GM20431 (cell line): Measurements from ENCODE around the gene NEURL4.

Source experiments
- in situ Hi-C: fragments of 300-500 bp; cut with MseI, MboI; formaldehyde crosslinking; loops from one replicate; pipeline ENCODE4 v1.15.0; 2020; ENCODE audit warnings: low sequenced_read_pairs; ENCODE audit not compliant: unreplicated experiment

Gene NEURL4

DNA sequence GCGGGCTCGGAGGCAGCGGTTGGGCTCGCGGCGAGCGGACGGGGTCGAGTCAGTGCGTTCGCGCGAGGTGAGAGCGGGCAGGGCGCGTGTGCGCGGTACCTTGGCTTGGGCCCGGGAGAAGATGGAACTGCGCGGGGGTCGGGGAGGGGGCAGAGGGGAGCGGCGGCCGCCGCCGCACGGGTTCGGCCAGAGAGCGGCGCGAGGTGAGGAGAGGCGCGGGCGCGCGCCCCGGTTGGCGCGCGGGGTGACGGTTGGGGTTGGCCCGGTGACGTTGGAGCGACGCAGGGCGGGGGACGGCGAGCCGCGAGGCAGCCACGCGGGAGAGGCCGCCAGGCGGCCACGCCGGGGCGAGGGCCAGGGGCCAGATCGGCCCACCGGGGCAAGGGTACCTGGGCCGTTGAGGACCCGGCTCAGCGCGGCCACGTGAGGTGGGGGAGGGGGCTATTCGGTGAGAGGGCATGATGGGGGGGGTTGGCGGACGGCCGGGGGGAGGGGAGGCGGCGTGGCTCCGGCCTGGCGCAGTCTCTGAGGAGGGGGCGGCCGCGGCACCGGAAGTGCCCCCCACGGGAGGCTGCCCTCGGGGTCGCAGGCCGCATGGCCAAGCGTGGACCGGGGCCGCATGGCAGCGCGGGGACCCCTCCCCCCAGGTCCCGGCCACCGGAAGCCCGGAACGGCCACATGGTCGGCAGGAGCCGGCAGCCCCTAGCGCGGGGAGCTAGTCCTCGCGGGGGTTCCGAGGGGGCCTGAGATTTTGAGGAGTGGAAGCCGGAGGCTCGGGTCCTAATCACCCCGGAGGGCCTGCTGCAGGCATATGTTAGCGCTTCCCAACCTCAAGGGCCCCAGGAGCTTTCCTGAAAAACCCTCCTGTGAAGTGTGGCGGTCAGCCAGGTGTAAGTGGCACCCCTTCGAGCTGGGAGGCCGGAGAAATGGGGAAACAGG, 21.2 kb downstream of the NEURL4 start:
- in situ Hi-C loops: no loop called here

DNA sequence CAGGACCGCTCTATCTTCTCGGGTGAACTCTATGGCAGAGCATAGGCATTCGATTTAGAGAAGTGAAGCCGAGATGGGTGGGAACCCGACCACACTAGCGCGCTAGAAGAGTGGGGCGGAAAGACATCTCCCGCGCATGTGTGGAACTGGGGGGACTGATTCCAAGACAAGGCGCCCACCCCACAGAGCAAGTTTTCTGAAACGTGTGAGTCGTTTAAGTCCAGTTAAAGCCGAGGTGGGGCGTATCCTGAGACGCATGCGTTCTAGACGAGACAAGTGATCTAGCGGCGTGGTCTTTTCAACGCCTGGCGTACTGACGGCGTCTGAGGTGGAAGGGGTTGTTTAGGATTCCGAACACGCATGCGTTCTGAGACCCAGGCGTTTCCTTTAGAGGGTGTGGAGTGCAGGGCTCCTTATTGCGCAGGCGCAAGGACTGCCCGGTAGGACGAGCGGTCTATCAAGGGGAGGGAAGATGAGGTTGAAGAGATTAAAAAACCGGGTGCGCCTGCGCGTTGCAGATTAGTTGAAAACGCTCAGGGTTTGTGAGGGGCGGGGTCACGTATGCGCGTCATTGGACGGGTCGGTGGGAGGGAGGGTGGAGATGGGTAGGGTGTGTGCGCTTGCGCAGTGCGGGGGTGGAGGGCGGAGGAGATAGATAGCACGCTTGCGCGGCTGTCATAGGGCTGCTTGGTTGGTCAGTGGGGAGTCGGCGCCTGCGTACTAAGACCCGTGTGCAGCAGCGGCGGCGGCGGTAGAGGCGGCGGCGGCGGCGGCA, 22.0 kb downstream of the NEURL4 start, which contains the start of gene EIF5A:
EIF5A (plus strand) TSS at position 718 of the 775 bp plus-strand sequence. CDS start 2,008 bp downstream, outside the sequence.
- in situ Hi-C loops: no loop called here

DNA sequence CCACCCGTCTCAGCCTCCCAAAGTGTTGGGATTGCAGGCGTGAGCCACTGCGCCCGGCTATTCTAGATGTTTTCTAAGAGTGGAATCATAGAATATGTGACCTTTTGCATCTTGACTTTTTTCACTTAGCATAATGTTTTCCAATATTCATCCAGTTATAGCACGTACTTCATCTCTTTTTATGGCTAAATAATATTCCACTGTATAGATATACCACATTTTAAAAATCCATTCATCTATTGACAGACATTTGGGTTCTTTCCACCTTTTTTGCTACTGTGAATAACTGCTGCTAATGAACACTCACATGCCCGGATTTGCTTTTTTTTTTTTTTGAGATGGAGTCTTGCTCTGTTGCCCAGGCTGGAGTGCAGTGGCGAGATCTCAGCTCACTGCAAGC, 25.0 kb downstream of the NEURL4 start:
- in situ Hi-C loops: no loop called here

DNA sequence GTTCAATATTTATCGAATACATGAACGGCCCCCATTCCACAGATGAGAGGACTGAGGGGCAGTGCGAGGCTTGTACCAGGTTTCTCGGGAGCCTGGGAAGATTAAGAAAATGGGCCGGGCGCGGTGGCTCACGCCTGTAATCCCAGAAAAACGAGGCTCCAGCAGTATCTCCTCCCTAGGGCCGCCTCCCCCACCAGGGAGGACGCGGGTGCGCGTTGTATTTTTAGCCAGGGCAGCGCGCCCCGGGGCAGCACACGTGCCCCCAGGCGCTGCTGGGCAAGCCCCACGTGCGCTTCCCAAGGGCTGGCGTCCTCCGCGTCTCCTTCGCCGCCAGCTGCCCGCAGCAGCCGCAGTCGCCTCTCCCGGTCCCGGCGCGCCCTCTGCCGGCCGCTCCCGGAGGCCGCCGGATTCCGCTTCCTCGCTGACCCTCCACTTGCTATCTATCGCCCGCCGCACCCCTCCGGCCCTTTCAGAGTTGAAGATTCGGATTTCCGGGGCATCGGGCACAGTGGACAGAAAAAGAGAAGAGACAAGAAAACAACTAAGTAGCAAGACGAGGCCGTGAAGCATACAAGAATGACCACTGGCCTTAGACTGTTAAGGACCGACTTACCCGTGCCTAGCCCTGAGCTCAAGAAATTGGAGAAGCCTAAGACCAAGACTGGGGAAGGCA, 32.8 kb downstream of the NEURL4 start:
- in situ Hi-C loops: loop anchor here (25.0 kb wide), 1 partner anchor 234 kb away; no protein-coding TSS in a partner anchor

DNA sequence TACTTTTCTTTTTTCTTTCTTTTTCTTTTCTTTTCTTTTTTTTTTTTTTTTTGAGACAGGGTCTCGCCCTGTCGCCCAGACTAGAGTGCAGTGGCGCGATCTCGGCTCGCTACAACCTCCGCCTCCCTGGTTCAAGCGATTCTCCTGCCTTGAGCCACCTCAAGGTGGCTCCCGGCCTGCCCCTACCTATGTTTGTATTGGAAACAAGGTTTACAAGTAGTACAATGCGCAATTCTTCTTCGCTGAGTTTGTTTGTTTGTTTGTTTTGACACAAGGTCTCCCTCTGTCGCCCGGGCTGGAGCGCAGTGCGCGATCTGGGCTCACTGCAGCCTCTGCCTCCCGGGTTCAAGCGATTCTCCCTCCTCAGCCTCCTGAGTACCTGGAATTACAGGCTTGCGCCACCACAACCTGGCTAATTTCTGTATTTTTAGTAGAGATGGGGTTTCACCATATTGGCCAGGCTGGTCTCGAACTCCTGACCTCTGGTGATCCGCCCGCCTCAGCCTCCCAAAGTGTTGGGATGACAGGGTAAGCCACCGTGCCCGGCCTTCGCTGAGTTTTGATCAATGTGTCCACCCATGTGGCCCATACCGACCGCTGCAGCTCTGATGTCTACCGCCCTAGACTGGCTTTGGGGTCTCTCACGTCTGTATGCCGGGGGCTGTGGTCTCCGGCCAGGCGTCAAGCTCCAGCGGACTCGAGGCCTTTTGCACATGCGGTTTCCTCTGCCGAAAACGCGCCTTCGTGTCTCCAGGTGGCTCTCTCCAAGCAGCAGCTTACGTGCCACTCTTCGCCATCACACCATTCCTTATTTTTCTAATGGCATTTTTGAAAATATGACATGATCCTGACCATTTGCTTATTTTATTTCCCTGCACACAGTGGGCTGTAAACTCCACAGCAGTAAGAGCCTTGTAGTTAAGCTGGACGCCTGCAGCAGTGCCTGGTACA, 33.6 kb downstream of the NEURL4 start:
- in situ Hi-C loops: loop anchor here (25.0 kb wide), 1 partner anchor 233 kb away; no protein-coding TSS in a partner anchor

DNA sequence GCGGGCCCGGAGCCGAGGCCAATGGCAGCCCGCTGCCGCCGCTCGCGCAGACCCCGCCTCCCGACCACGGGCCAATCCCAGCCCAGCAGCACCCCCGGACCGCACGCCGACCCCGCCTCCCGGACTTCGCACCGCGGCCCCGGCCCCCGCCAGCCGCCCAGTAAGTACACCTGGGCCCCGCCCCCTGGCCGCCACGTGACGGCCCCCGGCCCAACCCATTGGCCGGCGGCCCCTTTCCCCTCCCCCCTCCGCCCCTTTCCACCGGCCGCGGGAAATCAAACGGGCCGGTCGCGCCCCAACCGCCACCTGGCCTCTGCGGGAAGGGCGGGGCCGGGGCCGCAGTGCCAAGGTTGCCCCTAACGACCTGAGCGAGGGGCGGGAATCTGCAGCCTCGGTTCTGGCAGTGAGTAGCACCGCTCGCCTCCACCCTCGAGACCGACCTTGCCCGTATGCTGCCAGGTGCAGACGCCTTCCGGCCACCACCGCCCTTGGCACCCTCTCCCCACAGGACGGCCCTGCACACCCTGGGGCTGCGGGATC, 34.5 kb downstream of the NEURL4 start, which contains the start of gene YBX2:
YBX2 (minus strand) TSS at position 26 of the 540 bp plus-strand sequence. CDS start 139 bp downstream, outside the sequence.
- in situ Hi-C loops: loop anchor here (25.0 kb wide), 1 partner anchor 232 kb away; no protein-coding TSS in a partner anchor

DNA sequence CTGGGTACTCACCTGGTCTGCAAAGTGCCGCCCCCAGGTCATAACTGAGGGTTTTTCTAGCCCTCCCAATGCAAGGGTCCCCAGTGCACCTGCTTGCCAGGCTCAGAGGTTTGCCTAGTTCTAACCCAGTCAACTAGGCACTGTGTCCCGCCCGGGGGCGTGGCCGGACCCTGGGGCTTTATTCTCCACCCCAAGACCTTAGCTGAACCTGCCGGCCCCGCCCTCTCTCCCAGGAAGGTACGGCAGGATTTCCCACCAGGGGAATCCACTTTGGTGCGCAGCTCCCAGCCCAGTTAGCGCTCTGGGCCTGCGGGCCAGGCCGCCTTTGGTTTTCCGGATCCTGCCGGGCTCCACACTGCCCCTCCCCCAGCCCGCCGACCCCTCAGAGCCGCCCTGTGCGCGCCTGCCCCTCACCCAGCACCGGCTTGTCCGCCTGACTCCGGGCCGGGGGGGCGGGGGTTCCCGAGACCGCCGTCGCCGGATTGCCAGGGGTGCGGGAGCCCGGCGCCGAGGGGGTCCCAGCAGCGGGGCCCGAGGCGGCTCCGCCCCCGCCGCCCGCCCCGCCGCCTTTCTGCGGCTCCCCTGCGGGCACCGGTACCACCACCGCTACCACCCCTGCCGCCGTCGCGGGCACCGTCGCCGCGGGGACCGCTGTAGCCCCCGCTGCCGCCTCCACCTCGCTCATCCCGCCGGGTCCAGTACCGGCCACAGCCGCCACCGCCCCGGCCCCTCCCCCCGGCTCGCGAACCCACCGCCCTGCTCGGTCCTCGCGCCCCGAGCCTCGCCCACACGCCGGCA, 35.1 kb downstream of the NEURL4 start:
- in situ Hi-C loops: loop anchor here (25.0 kb wide), 1 partner anchor 232 kb away; no protein-coding TSS in a partner anchor

DNA sequence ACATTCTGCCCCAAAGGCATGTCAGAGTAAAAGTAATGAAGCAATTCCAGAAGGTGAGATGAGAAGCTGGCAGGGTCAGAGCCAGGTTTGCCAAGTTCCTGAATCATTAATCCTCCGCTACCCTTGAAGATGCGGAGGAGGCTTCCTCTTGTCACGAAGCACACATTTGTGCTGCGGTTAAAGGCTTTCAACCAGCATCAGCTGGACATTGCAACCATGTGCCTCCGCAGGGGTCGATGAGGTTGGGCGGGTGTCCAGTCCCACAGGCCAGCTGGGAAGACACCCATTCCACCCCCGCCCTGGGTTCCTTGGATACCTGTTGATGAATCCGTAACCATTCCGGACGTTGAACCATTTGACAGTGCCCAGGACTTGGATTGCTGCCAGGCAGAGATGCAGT, 36.0 kb downstream of the NEURL4 start:
- in situ Hi-C loops: loop anchor here (25.0 kb wide), 1 partner anchor 231 kb away; no protein-coding TSS in a partner anchor

DNA sequence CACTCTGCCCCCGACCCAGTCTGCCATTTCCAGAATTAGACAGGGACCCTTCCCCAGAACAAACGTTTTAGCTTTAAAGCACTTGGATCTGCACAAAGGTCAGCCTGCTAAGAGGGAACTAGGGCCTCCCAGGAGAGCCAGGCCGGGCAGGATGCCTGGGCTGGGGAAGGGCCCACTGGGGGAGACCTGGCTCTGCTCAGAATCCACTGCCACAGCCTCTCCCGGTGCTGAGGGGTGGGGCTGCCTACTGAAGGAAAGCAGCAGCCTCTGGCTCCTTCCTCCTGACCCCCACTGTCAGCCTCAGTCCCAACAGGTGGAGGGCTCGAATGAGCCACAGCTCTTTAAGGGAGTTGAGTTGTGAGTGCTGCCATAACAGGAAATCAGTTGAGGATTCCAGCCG, 36.4 kb downstream of the NEURL4 start:
- in situ Hi-C loops: loop anchor here (25.0 kb wide), 1 partner anchor 230 kb away; no protein-coding TSS in a partner anchor

DNA sequence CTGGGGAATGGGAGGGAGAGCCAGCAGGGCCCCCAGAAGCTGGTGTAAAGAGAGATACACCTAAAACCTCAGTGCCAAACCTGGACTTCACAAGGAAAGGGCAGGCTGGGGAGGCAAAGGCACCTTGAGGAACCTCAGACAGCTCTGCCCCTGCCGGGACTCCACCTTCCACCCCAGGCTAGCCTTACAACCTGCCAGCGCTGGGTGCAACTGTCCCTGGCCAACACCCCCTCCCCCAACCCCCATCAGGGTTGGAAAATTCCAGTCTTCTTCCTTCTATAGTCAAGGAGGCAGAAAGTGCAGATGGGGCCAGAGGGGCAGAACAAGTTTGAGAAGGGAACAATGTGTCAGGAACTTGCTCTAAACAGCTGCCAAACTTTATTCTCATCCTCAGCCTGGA, 36.9 kb downstream of the NEURL4 start:
- in situ Hi-C loops: loop anchor here (25.0 kb wide), 1 partner anchor 230 kb away; no protein-coding TSS in a partner anchor

DNA sequence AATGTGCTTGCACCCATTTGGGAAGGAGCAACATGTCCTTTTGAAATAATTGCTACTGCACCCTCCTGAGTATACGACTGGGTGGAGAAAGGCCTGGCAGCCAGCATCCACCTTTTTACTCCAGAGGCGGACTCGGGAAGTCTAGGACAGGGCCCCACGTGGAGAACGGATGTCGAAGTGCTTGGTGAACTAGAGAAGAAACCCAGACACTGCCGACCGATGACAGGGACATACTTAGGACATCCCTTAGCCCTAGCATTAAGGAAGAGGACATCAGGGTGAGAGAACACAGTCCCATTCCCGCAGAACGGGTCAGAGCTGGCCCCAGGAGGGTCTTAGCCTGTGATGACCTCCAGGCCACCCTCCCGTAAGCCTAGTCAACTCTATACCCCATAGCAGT, 38.5 kb downstream of the NEURL4 start:
- in situ Hi-C loops: loop anchor here (25.0 kb wide), 1 partner anchor 228 kb away; no protein-coding TSS in a partner anchor

DNA sequence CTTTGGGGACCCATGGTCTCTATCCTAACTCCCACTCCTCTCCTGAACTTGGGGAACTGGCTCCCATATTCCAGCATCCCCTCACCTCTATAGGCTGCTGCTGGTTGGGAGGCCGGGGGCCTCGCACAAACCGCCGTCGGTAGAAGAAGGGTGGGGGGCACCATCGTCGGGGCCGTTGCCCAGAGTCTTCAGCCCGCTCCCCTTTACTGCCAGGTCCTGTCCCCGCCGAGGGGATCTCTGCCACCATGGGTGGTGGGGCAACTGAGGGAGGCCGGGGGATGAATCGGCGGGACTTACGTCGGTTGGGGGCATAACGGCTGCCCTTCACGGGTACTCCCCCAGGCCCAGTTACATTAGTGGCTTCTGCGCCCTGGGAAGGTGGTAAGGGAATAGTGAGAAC, 39.0 kb downstream of the NEURL4 start:
- in situ Hi-C loops: loop anchor here (25.0 kb wide), 1 partner anchor 228 kb away; no protein-coding TSS in a partner anchor

DNA sequence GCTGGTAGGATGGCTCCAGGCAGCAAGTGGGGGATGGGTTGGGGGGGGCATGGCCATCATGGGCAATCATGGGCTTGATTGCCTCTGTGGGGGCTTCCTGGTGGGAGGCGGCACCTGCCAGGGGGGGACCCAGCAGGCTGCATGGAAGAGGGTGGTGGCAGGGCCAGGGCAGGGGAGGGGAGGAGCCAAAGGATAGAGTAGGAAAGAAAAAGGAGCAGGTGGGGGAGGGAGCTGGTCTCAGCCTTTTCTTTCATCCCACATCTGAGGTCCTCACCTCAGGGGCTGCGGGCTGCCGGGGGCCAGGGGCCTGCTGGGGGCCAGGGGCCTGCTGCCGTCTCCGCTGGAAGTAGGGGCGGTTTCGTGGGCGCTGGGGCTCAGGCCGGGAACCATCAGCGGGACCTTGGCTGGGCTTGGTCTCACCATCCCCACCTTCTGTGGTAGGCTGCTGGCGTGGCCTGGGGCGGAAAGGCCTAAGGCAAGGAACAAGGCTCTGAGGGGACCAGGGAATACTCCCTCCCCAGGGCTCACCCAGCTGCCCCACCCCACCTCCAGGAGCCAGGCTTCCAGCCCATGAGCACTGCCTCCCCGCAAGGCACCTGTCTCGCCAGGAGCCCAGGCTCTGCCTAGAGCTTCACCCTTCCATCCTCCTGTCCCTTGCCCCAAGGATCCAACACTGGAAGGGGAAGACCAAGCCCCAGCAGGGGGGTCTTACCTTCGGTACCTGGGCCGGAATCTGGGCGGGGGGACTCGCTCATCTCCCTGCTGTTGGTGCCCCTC, 39.7 kb downstream of the NEURL4 start:
- in situ Hi-C loops: loop anchor here (25.0 kb wide), 1 partner anchor 227 kb away; no protein-coding TSS in a partner anchor

DNA sequence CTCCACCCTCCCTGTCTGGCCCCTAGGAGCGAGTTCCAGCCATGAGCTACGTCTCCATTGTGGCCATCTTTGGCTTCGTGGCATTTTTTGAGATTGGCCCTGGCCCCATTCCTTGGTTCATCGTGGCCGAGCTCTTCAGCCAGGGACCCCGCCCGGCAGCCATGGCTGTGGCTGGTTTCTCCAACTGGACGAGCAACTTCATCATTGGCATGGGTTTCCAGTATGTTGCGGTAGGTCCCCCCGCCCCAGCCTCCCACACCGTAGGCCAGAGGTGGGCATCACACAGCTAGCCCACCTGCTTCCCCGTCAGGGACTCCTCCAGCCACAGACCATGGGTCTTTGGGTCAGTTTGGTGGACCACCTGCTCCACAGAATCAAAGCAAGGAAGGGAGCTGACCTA, 43.5 kb downstream of the NEURL4 start:
- in situ Hi-C loops: loop anchor here (25.0 kb wide), 1 partner anchor 223 kb away; no protein-coding TSS in a partner anchor

DNA sequence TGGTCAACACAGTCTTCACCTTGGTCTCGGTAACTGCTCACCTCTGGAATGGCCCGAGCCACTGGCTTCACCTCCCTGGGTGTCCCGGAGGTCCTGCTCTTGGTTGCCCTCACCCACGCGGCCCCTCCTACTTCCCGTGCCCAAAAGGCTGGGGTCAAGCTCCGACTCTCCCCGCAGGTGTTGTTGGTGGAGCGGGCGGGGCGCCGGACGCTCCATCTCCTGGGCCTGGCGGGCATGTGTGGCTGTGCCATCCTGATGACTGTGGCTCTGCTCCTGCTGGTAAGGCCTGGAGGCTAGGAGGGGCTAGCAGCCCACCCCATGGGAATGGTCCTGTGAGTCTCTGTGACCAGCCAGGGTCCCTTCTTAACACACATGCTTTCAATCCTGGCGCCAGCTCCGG, 44.2 kb downstream of the NEURL4 start:
- in situ Hi-C loops: loop anchor here (25.0 kb wide), 1 partner anchor 223 kb away; no protein-coding TSS in a partner anchor

DNA sequence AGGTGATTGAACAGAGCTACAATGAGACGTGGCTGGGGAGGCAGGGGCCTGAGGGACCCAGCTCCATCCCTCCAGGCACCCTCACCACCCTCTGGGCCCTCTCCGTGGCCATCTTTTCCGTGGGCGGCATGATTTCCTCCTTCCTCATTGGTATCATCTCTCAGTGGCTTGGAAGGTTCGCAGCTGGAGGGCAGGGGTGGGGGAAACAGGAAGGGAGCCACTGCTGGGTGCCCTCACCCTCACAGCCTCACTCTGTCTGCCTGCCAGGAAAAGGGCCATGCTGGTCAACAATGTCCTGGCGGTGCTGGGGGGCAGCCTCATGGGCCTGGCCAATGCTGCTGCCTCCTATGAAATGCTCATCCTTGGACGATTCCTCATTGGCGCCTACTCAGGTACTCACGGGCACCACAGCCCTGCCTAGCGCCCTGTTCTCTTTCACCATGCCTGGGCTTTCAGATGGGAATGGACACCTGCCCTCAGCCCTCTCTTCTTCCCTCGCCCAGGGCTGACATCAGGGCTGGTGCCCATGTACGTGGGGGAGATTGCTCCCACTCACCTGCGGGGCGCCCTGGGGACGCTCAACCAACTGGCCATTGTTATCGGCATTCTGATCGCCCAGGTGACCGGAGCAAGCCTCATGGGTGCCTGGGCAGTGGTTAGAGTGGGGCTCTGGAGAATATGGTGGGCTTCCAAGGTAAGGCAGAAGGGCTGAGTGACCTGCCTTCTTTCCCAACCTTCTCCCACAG, 45.5 kb downstream of the NEURL4 start:
- in situ Hi-C loops: loop anchor here (25.0 kb wide), 1 partner anchor 221 kb away; no protein-coding TSS in a partner anchor
